GM23338 (cell line): ENCODE measurements around the gene FAM162A. TPM values are rescaled to one million over a fixed set of nuclear protein-coding genes. Genes with fewer than 3 reads are reported as not detected.
A peak's percentile ranks its signal among the peaks of the same experiment; 100 is the strongest.

Experiments used
- ATAC-seq: fragments of 200-7000 bp; cut with Tn5 transposase; 3 replicates; pipeline ENCODE4 v1.9.1; 2020
- DNase-seq: peaks from one replicate; pipeline ENCODE4 v3.0.0-alpha.2; 2015; ENCODE audit warnings: low spot score
- H2AFZ ChIP-seq: fragments of 200-600 bp; sonication (generic); 2 replicates; pipeline ENCODE4 v1.8.0; 2016; ENCODE audit warnings: antibody characterized with exemption, mild to moderate bottlenecking, moderate library complexity
- H3F3A ChIP-seq: fragments of 200-600 bp; sonication (generic); replicated peaks from 2 replicates; pipeline ENCODE4 v1.8.0; 2017; ENCODE audit warnings: antibody characterized with exemption, mixed run types, low read depth
- H3K27ac ChIP-seq: fragments of 200-600 bp; sonication (generic); 2 replicates; pipeline ENCODE4 v1.6.1; 2016; ENCODE audit warnings: low read depth
- H3K27me3 ChIP-seq: fragments of 200-600 bp; sonication (generic); 2 replicates; pipeline ENCODE4 v1.8.0; 2016; ENCODE audit warnings: mild to moderate bottlenecking, mixed run types, moderate library complexity; ENCODE audit not compliant: insufficient read depth
- H3K36me3 ChIP-seq: fragments of 200-600 bp; sonication (generic); 2 replicates; pipeline ENCODE4 v1.8.0; 2016; ENCODE audit warnings: mild to moderate bottlenecking; ENCODE audit not compliant: insufficient read depth
- H3K4me1 ChIP-seq: fragments of 200-600 bp; sonication (generic); 2 replicates; pipeline ENCODE4 v1.8.0; 2016; ENCODE audit warnings: mild to moderate bottlenecking, moderate library complexity; ENCODE audit not compliant: insufficient read depth
- H3K4me2 ChIP-seq: fragments of 200-600 bp; sonication (generic); 2 replicates; pipeline ENCODE4 v1.7.1; 2017; ENCODE audit warnings: mixed run types
- H3K4me3 ChIP-seq: fragments of 200-600 bp; sonication (generic); 2 replicates; pipeline ENCODE4 v1.6.1; 2016; ENCODE audit warnings: mixed run types
- H3K79me2 ChIP-seq: fragments of 200-600 bp; sonication (generic); replicated peaks from 2 replicates; pipeline ENCODE4 v1.8.0; 2017; ENCODE audit warnings: mild to moderate bottlenecking; ENCODE audit not compliant: insufficient read depth
- H3K9me2 ChIP-seq: fragments of 200-600 bp; sonication (generic); 2 replicates; pipeline ENCODE4 v1.8.0; 2017; ENCODE audit not compliant: insufficient read depth
- H4K20me1 ChIP-seq: fragments of 200-600 bp; sonication (generic); replicated peaks from 2 replicates; pipeline ENCODE4 v1.8.0; 2017; ENCODE audit warnings: mild to moderate bottlenecking; ENCODE audit not compliant: insufficient read depth
- H3K27ac Mint-ChIP-seq: 2 replicates; pipeline ENCODE4 v1.8.0; 2020; ENCODE audit warnings: inconsistent platforms, mild to moderate bottlenecking, moderate library complexity, mixed read lengths
- H3K27me3 Mint-ChIP-seq: 3 replicates; pipeline ENCODE4 v1.8.0; 2022; ENCODE audit warnings: low read depth, mild to moderate bottlenecking, moderate library complexity, mixed read lengths, inconsistent platforms; ENCODE audit not compliant: insufficient read depth, poor library complexity
- H3K36me3 Mint-ChIP-seq: 3 replicates; pipeline ENCODE4 v1.8.0; 2021; ENCODE audit warnings: low read depth, mild to moderate bottlenecking, inconsistent platforms, moderate library complexity, mixed read lengths
- H3K4me1 Mint-ChIP-seq: 3 replicates; pipeline ENCODE4 v1.8.0; 2020; ENCODE audit warnings: mild to moderate bottlenecking, inconsistent platforms, mixed read lengths
- H3K4me3 Mint-ChIP-seq: 3 replicates; pipeline ENCODE4 v1.8.0; 2021; ENCODE audit warnings: moderate library complexity, mild to moderate bottlenecking, inconsistent platforms, mixed read lengths
- H3K9me3 Mint-ChIP-seq: 3 replicates; pipeline ENCODE4 v1.8.0; 2020; ENCODE audit warnings: moderate library complexity, mild to moderate bottlenecking, inconsistent platforms, mixed read lengths
- CREB1 ChIP-seq: fragments of 250-450 bp; sonication (Bioruptor Pico); IDR thresholded peaks from 2 replicates; pipeline ENCODE4 v1.5.0; 2020; ENCODE audit warnings: low read depth, mild to moderate bottlenecking, moderate library complexity
- ETS1 ChIP-seq: IDR thresholded peaks from 2 replicates; pipeline ENCODE4 v1.6.1; 2016; ENCODE audit warnings: antibody characterized with exemption
- EZH2 ChIP-seq: fragments of 200-600 bp; sonication (generic); IDR thresholded peaks from one replicate; pipeline ENCODE4 v1.8.0; 2017; ENCODE audit warnings: antibody characterized with exemption, mild to moderate bottlenecking, low read depth; ENCODE audit not compliant: unreplicated experiment
- EZH2phosphoT487 ChIP-seq: fragments of 200-600 bp; sonication (generic); IDR thresholded peaks from one replicate; pipeline ENCODE4 v1.8.1; 2018; ENCODE audit warnings: antibody characterized with exemption; ENCODE audit not compliant: unreplicated experiment
- JUNB ChIP-seq: IDR thresholded peaks from one replicate; pipeline ENCODE4 v1.6.1; 2016; ENCODE audit warnings: antibody characterized with exemption; ENCODE audit not compliant: unreplicated experiment
- NANOG ChIP-seq: IDR thresholded peaks from 2 replicates; pipeline ENCODE4 v1.6.1; 2016; ENCODE audit warnings: antibody characterized with exemption, borderline replicate concordance
- POLR2AphosphoS5 ChIP-seq: IDR thresholded peaks from 2 replicates; pipeline ENCODE4 v1.6.1; 2016; ENCODE audit warnings: antibody characterized with exemption, low read depth
- STAT1 ChIP-seq: IDR thresholded peaks from one replicate; pipeline ENCODE4 v1.6.1; 2016; ENCODE audit warnings: antibody characterized with exemption; ENCODE audit not compliant: unreplicated experiment
- ZNF114 ChIP-seq: fragments of 250-450 bp; sonication (Bioruptor Pico); IDR thresholded peaks from 2 replicates; pipeline ENCODE4 v1.5.0; 2020; ENCODE audit warnings: mild to moderate bottlenecking, moderate library complexity
- ZNF331 ChIP-seq: fragments of 250-450 bp; sonication (Bioruptor Pico); IDR thresholded peaks from 2 replicates; pipeline ENCODE4 v1.5.0; 2020; ENCODE audit warnings: low read depth, mild to moderate bottlenecking, moderate library complexity
- ZNF462 ChIP-seq: fragments of 250-450 bp; sonication (Bioruptor Pico); IDR thresholded peaks from 2 replicates; pipeline ENCODE4 v1.5.0; 2020; ENCODE audit warnings: mild to moderate bottlenecking, moderate library complexity
- polyA plus RNA-seq: library from polyadenylated mRNA; unstranded; fragments of >200 nt; fragmentation: Nextera tagmentation; extraction: Ambion mirVana; gene quantifications from 2 replicates; pipeline ENCODE4 v1.2.1, GENCODE V29; 2016
- total RNA-seq: library from RNA; depleted of rRNA; stranded (reverse); fragments of >200 nt; shearing (Covaris generic); gene quantifications from 2 replicates; pipeline ENCODE4 v1.2.3, GENCODE V29; 2014
- TF ChIP-seq, protein P1 (sequence below): IDR thresholded peaks from one replicate; pipeline ENCODE4 v1.6.1; 2018; ENCODE audit warnings: antibody characterized with exemption; ENCODE audit not compliant: unreplicated experiment
- TF ChIP-seq, protein P2 (sequence below), 2 experiments: fragments of 200-600 bp in 1 of 2; sonication (generic) in 1 of 2; conservative IDR thresholded peaks; 2 replicates each; pipeline versions ENCODE4 v1.5.1 to v1.6.1; 2016 to 2017; ENCODE audit warnings: antibody characterized with exemption in 2 of 2, low read depth in 2 of 2, mild to moderate bottlenecking in 2 of 2, moderate library complexity in 1 of 2

FAM162A gene
- total and polyA plus RNA-seq, 2 experiments from 2014 or later: 35.9 to 234 TPM

DNA sequence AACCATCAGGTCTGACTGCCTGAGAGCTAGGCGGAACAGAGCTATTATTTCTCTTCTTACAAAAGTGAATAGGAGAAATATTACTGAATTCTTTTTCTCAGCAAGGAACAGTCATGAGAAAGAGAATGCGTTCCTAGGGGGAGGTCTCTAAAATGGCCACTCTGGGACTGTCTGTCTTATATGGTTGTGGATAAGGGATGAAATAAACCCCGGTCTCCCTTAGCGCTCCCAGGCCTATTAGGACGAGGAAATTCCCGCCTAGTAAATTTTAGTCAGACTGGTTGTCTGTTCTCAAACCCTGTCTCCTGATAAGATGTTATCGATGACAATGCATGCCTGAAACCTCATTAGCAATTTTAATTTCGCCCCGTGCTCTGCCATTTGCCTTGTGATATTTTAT is 52.0 kb downstream of the FAM162A start:
- Histone ChIP-seq H3K27ac (no peak overlapping the region), H2AFZ (no peak overlapping the region), H3K4me2 (no peak overlapping the region), H3K36me3 (peaks cover 52% of the 10 kb centered on the region), H4K20me1 (0 out of 2 replicates have a peak, but pooled peaks cover 4% of the 10 kb centered on the region), H3K79me2 (no peaks in the 10 kb centered on the region), H3F3A (0 out of 2 replicates have a peak, but pooled peaks cover 3% of the 10 kb centered on the region), H3K9me2 (no peaks in the 10 kb centered on the region), H3K4me3 (no peak overlapping the region), H3K4me1 (no peaks in the 10 kb centered on the region), H3K27me3 (no peaks in the 10 kb centered on the region)
- H3K27ac Mint-ChIP-seq: peak overlapping the region; percentile 6; the same call in 1 of the 2 replicates
- DNase-seq: no peak
- ATAC-seq: no peak
- H3K9me3 Mint-ChIP-seq: no peaks in the 10 kb centered on the region; the same call in 2 of the 3 replicates
- no peaks in the 10 kb centered on the region for H3K4me1 Mint-ChIP-seq
- no peak overlapping the region for H3K4me3 Mint-ChIP-seq
- peaks cover 78% of the 10 kb centered on the region for H3K36me3 Mint-ChIP-seq
- no peaks in the 10 kb centered on the region for H3K27me3 Mint-ChIP-seq
- no peak for TF ChIP-seq NANOG
- TF ChIP-seq, protein P1, sequence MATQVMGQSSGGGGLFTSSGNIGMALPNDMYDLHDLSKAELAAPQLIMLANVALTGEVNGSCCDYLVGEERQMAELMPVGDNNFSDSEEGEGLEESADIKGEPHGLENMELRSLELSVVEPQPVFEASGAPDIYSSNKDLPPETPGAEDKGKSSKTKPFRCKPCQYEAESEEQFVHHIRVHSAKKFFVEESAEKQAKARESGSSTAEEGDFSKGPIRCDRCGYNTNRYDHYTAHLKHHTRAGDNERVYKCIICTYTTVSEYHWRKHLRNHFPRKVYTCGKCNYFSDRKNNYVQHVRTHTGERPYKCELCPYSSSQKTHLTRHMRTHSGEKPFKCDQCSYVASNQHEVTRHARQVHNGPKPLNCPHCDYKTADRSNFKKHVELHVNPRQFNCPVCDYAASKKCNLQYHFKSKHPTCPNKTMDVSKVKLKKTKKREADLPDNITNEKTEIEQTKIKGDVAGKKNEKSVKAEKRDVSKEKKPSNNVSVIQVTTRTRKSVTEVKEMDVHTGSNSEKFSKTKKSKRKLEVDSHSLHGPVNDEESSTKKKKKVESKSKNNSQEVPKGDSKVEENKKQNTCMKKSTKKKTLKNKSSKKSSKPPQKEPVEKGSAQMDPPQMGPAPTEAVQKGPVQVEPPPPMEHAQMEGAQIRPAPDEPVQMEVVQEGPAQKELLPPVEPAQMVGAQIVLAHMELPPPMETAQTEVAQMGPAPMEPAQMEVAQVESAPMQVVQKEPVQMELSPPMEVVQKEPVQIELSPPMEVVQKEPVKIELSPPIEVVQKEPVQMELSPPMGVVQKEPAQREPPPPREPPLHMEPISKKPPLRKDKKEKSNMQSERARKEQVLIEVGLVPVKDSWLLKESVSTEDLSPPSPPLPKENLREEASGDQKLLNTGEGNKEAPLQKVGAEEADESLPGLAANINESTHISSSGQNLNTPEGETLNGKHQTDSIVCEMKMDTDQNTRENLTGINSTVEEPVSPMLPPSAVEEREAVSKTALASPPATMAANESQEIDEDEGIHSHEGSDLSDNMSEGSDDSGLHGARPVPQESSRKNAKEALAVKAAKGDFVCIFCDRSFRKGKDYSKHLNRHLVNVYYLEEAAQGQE: no peak
- no peak for TF ChIP-seq ZNF462 (CRISPR knock-in tag)
- TF ChIP-seq EZH2phosphoT487: no peak
- no peak for TF ChIP-seq CREB1 (CRISPR knock-in tag)
- TF ChIP-seq EZH2: no peak
- TF ChIP-seq ZNF331 (CRISPR knock-in tag): no peak
- no peak for TF ChIP-seq ETS1
- TF ChIP-seq STAT1: no peak
- TF ChIP-seq, protein P2, sequence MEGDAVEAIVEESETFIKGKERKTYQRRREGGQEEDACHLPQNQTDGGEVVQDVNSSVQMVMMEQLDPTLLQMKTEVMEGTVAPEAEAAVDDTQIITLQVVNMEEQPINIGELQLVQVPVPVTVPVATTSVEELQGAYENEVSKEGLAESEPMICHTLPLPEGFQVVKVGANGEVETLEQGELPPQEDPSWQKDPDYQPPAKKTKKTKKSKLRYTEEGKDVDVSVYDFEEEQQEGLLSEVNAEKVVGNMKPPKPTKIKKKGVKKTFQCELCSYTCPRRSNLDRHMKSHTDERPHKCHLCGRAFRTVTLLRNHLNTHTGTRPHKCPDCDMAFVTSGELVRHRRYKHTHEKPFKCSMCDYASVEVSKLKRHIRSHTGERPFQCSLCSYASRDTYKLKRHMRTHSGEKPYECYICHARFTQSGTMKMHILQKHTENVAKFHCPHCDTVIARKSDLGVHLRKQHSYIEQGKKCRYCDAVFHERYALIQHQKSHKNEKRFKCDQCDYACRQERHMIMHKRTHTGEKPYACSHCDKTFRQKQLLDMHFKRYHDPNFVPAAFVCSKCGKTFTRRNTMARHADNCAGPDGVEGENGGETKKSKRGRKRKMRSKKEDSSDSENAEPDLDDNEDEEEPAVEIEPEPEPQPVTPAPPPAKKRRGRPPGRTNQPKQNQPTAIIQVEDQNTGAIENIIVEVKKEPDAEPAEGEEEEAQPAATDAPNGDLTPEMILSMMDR (conservative IDR thresholded peaks at IDR 0.05; ENCODE audit: low read depth in 2 of 2): no peak
- TF ChIP-seq JUNB: no peak
- no peak for TF ChIP-seq ZNF114 (CRISPR knock-in tag)
- TF ChIP-seq POLR2AphosphoS5: no peak
